Fibroblast of the conjunctiva (primary cell): ENCODE data around the gene ELAVL2.

Experiments used
- DNase-seq: peaks from one replicate; pipeline ENCODE4 v3.0.0-alpha.2; 2010; ENCODE audit warnings: low read depth

ELAVL2 gene

GRCh38 chr9:23769307-23769935 lies 56.6 kb downstream of the ELAVL2 start:
- DNase-seq, result peak; percentile 3

- DNase-seq, result no peak
Observed at GRCh38 chr9:23768861-23769260, 57.2 kb downstream of the ELAVL2 start.

GRCh38 chr9:23766613-23767012 lies 59.4 kb downstream of the ELAVL2 start:
- DNase-seq, result no peak

GRCh38 chr9:23765561-23765960 lies 60.5 kb downstream of the ELAVL2 start:
- no peak for DNase-seq

GRCh38 chr9:23764219-23764618 lies 61.8 kb downstream of the ELAVL2 start:
- no peak for DNase-seq

- DNase-seq, result no peak
Observed at GRCh38 chr9:23754551-23754950, 71.5 kb downstream of the ELAVL2 start.

- DNase-seq, result no peak
Observed at GRCh38 chr9:23752859-23753258, 73.2 kb downstream of the ELAVL2 start.

- no peak for DNase-seq
Observed at GRCh38 chr9:23751633-23752032, 74.4 kb downstream of the ELAVL2 start.

- no peak for DNase-seq
Observed at GRCh38 chr9:23750808-23751207, 75.2 kb downstream of the ELAVL2 start.

GRCh38 chr9:23747088-23748075 lies 78.7 kb downstream of the ELAVL2 start:
- no peak for DNase-seq

GRCh38 chr9:23746317-23746716 lies 79.7 kb downstream of the ELAVL2 start:
- DNase-seq, result no peak

- no peak for DNase-seq
Observed at GRCh38 chr9:23743036-23743435, 83.0 kb downstream of the ELAVL2 start.

GRCh38 chr9:23741351-23741750 lies 84.7 kb downstream of the ELAVL2 start:
- no peak for DNase-seq

GRCh38 chr9:23740531-23740930 lies 85.5 kb downstream of the ELAVL2 start:
- no peak for DNase-seq

GRCh38 chr9:23739753-23740152 lies 86.3 kb downstream of the ELAVL2 start:
- no peak for DNase-seq

GRCh38 chr9:23736293-23736692 lies 89.7 kb downstream of the ELAVL2 start:
- no peak for DNase-seq

- DNase-seq, result no peak
Observed at GRCh38 chr9:23733495-23734078, 92.5 kb downstream of the ELAVL2 start.

- DNase-seq, result no peak
Observed at GRCh38 chr9:23731353-23731752, 94.7 kb downstream of the ELAVL2 start.

- DNase-seq, result no peak
Observed at GRCh38 chr9:23730364-23730763, 95.7 kb downstream of the ELAVL2 start.

GRCh38 chr9:23728736-23729135 lies 97.3 kb downstream of the ELAVL2 start:
- DNase-seq, result no peak

GRCh38 chr9:23725279-23725946 lies 100.6 kb downstream of the ELAVL2 start:
- no peak for DNase-seq

GRCh38 chr9:23723672-23724071 lies 102.4 kb downstream of the ELAVL2 start:
- no peak for DNase-seq
